Nephron (organoid): ENCODE measurements around the gene KIF6.
"Not testable (repeated sequence)": the region's sequence is repeated elsewhere in the genome, so short reads cannot be mapped to it uniquely, and the experiment has no call there.

ENCODE experiments used
- H3K27ac Mint-ChIP-seq, 3 experiments: 2 replicates each; pipeline ENCODE4 v1.8.0; 2020; ENCODE audit warnings: mixed read lengths in 3 of 3, mild to moderate bottlenecking in 2 of 3, moderate library complexity in 1 of 3
- H3K27me3 Mint-ChIP-seq: 2 replicates; pipeline ENCODE4 v1.8.0; 2021; ENCODE audit warnings: low read depth, mild to moderate bottlenecking, moderate library complexity, mixed read lengths
- H3K36me3 Mint-ChIP-seq: 2 replicates; pipeline ENCODE4 v1.8.0; 2020; ENCODE audit warnings: low read depth, mixed read lengths
- H3K4me1 Mint-ChIP-seq: 2 replicates; pipeline ENCODE4 v1.8.0; 2020; ENCODE audit warnings: mixed read lengths
- H3K4me3 Mint-ChIP-seq, 3 experiments: 2 replicates each; pipeline ENCODE4 v1.8.0; 2020; ENCODE audit warnings: mild to moderate bottlenecking in 3 of 3, mixed read lengths in 3 of 3, moderate library complexity in 2 of 3
- H3K9me3 Mint-ChIP-seq: 2 replicates; pipeline ENCODE4 v1.8.0; 2020; ENCODE audit warnings: mixed read lengths
- CTCF ChIP-seq, 3 experiments: fragments of 200-600 bp; sonication (generic); IDR thresholded peaks; one replicate each; pipeline ENCODE4 v1.5.0; 2021; ENCODE audit warnings: antibody characterized with exemption in 3 of 3; ENCODE audit not compliant: unreplicated experiment in 3 of 3

The KIF6 gene

DNA sequence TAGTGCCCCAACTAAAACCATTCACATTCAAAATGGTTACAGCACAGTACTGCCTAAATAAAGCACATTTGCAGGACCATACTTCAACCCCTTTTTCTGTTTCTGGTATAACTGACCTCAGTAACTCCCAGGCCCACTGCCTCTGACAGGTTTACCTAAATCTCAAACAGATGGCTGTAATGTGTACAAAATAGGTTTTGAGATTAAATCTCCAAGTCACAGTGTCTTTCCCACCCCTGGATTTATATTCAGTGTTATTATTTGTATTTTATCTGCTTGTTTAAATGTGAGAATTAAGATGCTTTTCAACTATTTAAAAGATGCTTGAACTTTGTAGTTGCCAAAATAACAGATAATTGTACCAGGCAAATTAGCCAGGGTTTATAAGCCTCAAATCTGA lies 4.7 kb upstream of the KIF6 start:
- no peak for TF ChIP-seq CTCF (IDR thresholded peaks at IDR 0.05; ENCODE audit: unreplicated experiment in 3 of 3)
- Mint-ChIP-seq H3K9me3 (no peaks in the 10 kb centered on the region), H3K27ac (no peak overlapping the region), H3K4me1 (no peaks in the 10 kb centered on the region), H3K36me3 (no peaks in the 10 kb centered on the region), H3K27me3 (no peaks in the 10 kb centered on the region), H3K4me3 (no peak overlapping the region)

- Mint-ChIP-seq H3K27me3 (peaks cover 6% of the 10 kb centered on the region), H3K27ac (peak overlapping the region in 2 of 3 experiments; percentile 31 to 57), H3K4me1 (no peaks in the 10 kb centered on the region), H3K36me3 (no peaks in the 10 kb centered on the region), H3K9me3 (no peaks in the 10 kb centered on the region), H3K4me3 (peak overlapping the region; percentile 98 to 99 (median 98))
- TF ChIP-seq CTCF (IDR thresholded peaks at IDR 0.05; ENCODE audit: unreplicated experiment in 3 of 3), result no peak
These were observed 407 bp upstream of the KIF6 start for GRCh38 chr6:39725632-39725997.

DNA sequence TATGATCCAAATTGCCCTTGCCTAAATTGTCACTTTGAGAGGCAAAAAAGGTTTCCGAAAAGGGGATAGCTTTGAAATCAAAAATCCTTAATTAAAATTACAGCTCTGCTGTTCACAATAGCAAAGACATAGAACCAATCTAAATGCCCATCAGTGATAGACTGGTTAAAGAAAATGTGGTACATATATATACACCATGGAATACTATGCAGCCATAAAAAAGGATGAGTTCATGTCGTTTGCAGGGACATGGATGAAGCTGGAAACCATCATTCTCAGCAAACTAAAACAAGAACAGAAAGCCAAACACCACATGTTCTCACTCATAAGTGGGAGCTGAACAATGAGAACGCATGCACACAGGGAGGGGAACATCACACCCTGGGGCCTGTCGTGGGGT lies 1.9 kb downstream of the KIF6 start:
- H3K27ac Mint-ChIP-seq, H3K4me1 Mint-ChIP-seq, H3K36me3 Mint-ChIP-seq, H3K27me3 Mint-ChIP-seq, H3K9me3 Mint-ChIP-seq: not testable (repeated sequence)
- H3K4me3 Mint-ChIP-seq, result peak overlapping the region in 2 of 3 experiments; percentile 6 to 47

DNA sequence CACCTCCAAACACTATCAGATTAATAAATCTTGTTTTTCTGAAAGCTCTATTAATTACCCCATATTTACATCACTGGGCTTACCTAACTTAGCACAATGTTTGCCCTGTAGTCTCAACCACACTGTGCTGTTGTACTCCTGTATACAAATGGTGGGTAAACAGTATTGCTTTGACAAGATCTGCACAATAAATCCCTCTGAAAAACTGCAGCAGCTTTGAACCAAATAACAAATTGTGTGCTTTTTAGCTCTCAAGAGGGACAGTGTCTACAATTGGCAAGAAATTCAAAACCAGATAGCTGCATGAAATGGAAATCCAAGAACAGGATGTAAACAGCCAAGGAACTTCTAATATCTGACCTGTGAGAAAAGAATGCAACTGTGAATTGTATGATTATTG lies 10.4 kb downstream of the KIF6 start:
- no peaks in the 10 kb centered on the region for H3K9me3 Mint-ChIP-seq
- no peak overlapping the region for H3K4me3 Mint-ChIP-seq
- peaks cover 6% of the 10 kb centered on the region for H3K4me1 Mint-ChIP-seq
- H3K36me3 Mint-ChIP-seq, result no peaks in the 10 kb centered on the region
- no peak overlapping the region for H3K27ac Mint-ChIP-seq
- TF ChIP-seq CTCF (IDR thresholded peaks at IDR 0.05; ENCODE audit: unreplicated experiment in 3 of 3), result no peak
- H3K27me3 Mint-ChIP-seq, result no peaks in the 10 kb centered on the region

- Mint-ChIP-seq H3K36me3 (no peaks in the 10 kb centered on the region), H3K27me3 (no peaks in the 10 kb centered on the region), H3K9me3 (no peaks in the 10 kb centered on the region), H3K4me3 (no peak overlapping the region), H3K4me1 (no peaks in the 10 kb centered on the region), H3K27ac (no peak overlapping the region)
- no peak for TF ChIP-seq CTCF (IDR thresholded peaks at IDR 0.05; ENCODE audit: unreplicated experiment in 3 of 3)
These were observed 17.1 kb downstream of the KIF6 start for GRCh38 chr6:39707962-39708683.

- Mint-ChIP-seq H3K27ac (no peak overlapping the region), H3K4me1 (no peaks in the 10 kb centered on the region), H3K9me3 (no peaks in the 10 kb centered on the region), H3K4me3 (no peak overlapping the region), H3K27me3 (no peaks in the 10 kb centered on the region), H3K36me3 (no peaks in the 10 kb centered on the region)
- TF ChIP-seq CTCF (IDR thresholded peaks at IDR 0.05; ENCODE audit: unreplicated experiment in 3 of 3), result no peak
These were observed 18.3 kb downstream of the KIF6 start for GRCh38 chr6:39706819-39707335.
